Spleen (tissue), 7 donors: Measurements from ENCODE around the gene METAP2.

Experiments used
- POLR2A ChIP-seq, 3 donors: fragments of 450-650 bp; IDR thresholded peaks; one replicate each; pipeline ENCODE4 v1.5.1; 2017; ENCODE audit warnings: antibody characterized with exemption in 3 of 3, mild to moderate bottlenecking in 1 of 3
- POLR2AphosphoS5 ChIP-seq, 3 donors: sonication (generic); formaldehyde crosslinking; IDR thresholded peaks; one replicate each; pipeline ENCODE4 v1.5.1; 2017; ENCODE audit warnings: antibody characterized with exemption in 3 of 3
- TF ChIP-seq, protein P1 (sequence below), 11 experiments: fragments of 200-600 bp in 7 of 11; fragments of 450-650 bp in 4 of 11; sonication (generic) in 4 of 11; IDR thresholded peaks in 8 of 11; conservative IDR thresholded peaks in 3 of 11; 1 replicate in 7 of 11; 2 replicates in 4 of 11; pipeline versions ENCODE4 v1.4.0 to v1.8.0; 2016 to 2021; ENCODE audit warnings: antibody characterized with exemption in 11 of 11, inconsistent platforms in 4 of 11, mild to moderate bottlenecking in 1 of 11
- donor health status: DM: no; HTN: no; CAD: no; lungs with moderate emphysema.
- donor health status: DM: no; HTN: no; CAD: no.
- donor health status: DM: no; HTN: no; CAD: no.

DNA sequence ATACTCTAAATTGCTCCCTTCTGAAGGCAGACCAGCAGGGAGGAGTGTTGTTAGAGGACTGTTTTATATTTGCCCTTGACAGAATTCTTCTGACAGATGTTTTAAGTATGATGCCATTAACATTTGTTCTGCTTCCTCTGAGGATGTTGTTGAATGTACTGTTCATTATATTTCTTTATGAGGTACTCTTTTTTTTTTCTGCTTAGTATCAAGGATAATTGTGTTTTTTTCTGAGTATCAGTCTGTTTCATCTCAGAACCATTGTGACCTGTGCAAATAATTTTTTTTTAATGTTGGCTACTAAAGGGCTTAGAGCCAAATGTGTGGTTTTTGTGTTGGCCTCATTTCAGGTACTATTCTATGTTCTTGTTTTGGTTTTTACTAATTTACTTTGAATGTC is 10.6 kb downstream of the METAP2 start:
- TF ChIP-seq, protein P1, sequence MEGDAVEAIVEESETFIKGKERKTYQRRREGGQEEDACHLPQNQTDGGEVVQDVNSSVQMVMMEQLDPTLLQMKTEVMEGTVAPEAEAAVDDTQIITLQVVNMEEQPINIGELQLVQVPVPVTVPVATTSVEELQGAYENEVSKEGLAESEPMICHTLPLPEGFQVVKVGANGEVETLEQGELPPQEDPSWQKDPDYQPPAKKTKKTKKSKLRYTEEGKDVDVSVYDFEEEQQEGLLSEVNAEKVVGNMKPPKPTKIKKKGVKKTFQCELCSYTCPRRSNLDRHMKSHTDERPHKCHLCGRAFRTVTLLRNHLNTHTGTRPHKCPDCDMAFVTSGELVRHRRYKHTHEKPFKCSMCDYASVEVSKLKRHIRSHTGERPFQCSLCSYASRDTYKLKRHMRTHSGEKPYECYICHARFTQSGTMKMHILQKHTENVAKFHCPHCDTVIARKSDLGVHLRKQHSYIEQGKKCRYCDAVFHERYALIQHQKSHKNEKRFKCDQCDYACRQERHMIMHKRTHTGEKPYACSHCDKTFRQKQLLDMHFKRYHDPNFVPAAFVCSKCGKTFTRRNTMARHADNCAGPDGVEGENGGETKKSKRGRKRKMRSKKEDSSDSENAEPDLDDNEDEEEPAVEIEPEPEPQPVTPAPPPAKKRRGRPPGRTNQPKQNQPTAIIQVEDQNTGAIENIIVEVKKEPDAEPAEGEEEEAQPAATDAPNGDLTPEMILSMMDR (IDR thresholded peaks at IDR 0.05 in 8 of 11, conservative IDR thresholded peaks at IDR 0.05 in 3 of 11), result no peak
- TF ChIP-seq POLR2A (IDR thresholded peaks at IDR 0.05) (no peak), POLR2AphosphoS5 (IDR thresholded peaks at IDR 0.05) (no peak)
